IMR-90 (cell line): ENCODE data around the gene ST3GAL3. TPM values are rescaled to one million over a fixed set of nuclear protein-coding genes. Genes with fewer than 3 reads are reported as not detected.

ENCODE experiments used
- ATAC-seq: fragments of 200-7000 bp; cut with Tn5 transposase; 2 replicates; pipeline ENCODE4 v1.9.1; 2020; ENCODE audit warnings: low read depth, mild to moderate bottlenecking, moderate library complexity
- BruUV-seq: library from RNA; stranded (reverse); fragments of 400-500 nt; replicated peaks from 2 replicates; lab custom pipeline; 2021; lab: Mats Ljungman, UMichigan
- CTCF ChIA-PET: fragments of 300-600 bp; formaldehyde crosslinking; extraction: SDS; loops from one replicate; lab custom pipeline; 2021; ENCODE audit warnings: antibody characterized with exemption; lab: Yijun Ruan, JAX
- POLR2A ChIA-PET: fragments of 300-600 bp; sonication (Branson Sonifier 250); formaldehyde crosslinking; loops from one replicate; lab custom pipeline; 2022; ENCODE audit warnings: antibody characterized with exemption; ENCODE audit not compliant: unreplicated experiment; lab: Charles Lee
- DNase-seq: peaks from one replicate; pipeline ENCODE4 v3.0.0; 2013
- H2AFZ ChIP-seq: replicated peaks from 2 replicates; pipeline ENCODE3; 2013; ENCODE audit warnings: low read length, mild to moderate bottlenecking; ENCODE audit not compliant: poor library complexity
- H2AK5ac ChIP-seq: 2 replicates; pipeline ENCODE4 v1.6.1; 2013; ENCODE audit warnings: low read depth, low read length, inconsistent platforms
- H2AK9ac ChIP-seq: replicated peaks from 2 replicates; pipeline ENCODE3; 2013; ENCODE audit warnings: mild to moderate bottlenecking, low read depth, low read length, moderate library complexity; ENCODE audit not compliant: poor library complexity
- H2BK120ac ChIP-seq: 2 replicates; pipeline ENCODE4 v1.6.1; 2013; ENCODE audit warnings: low read depth, low read length, inconsistent platforms
- H2BK15ac ChIP-seq: 3 replicates; pipeline ENCODE4 v1.6.1; 2013; ENCODE audit warnings: low read depth, low read length, inconsistent platforms
- H2BK20ac ChIP-seq: 2 replicates; pipeline ENCODE4 v1.6.1; 2013; ENCODE audit warnings: low read depth, mild to moderate bottlenecking, inconsistent platforms, low read length, moderate library complexity
- H2BK5ac ChIP-seq: 2 replicates; pipeline ENCODE4 v1.6.1; 2013; ENCODE audit warnings: mild to moderate bottlenecking, low read depth, low read length, inconsistent platforms; ENCODE audit not compliant: poor library complexity, severe bottlenecking
- H3K14ac ChIP-seq: replicated peaks from 2 replicates; pipeline ENCODE4 v1.6.1; 2013; ENCODE audit warnings: low read depth, low read length, inconsistent platforms
- H3K18ac ChIP-seq: 2 replicates; pipeline ENCODE4 v1.6.1; 2013; ENCODE audit warnings: low read depth, low read length, control low read depth
- H3K23ac ChIP-seq: 2 replicates; pipeline ENCODE4 v1.6.1; 2013; ENCODE audit warnings: low read depth, low read length, inconsistent platforms
- H3K27ac ChIP-seq: 2 replicates; pipeline ENCODE4 v1.5.1; 2013; ENCODE audit warnings: mild to moderate bottlenecking, control low read depth, low read length; ENCODE audit not compliant: insufficient read depth
- H3K27me3 ChIP-seq: 2 replicates; pipeline ENCODE4 v1.6.1; 2013; ENCODE audit warnings: low read length; ENCODE audit not compliant: control insufficient read depth, insufficient read depth
- H3K36me3 ChIP-seq: 2 replicates; pipeline ENCODE4 v1.6.1; 2013; ENCODE audit warnings: low read length, mixed read lengths; ENCODE audit not compliant: control insufficient read depth, insufficient read depth
- H3K4ac ChIP-seq: 2 replicates; pipeline ENCODE4 v1.6.1; 2013; ENCODE audit warnings: low read depth, low read length, inconsistent platforms
- H3K4me1 ChIP-seq: 2 replicates; pipeline ENCODE4 v1.6.1; 2013; ENCODE audit warnings: low read length, mixed read lengths; ENCODE audit not compliant: control insufficient read depth, insufficient read depth
- H3K4me2 ChIP-seq: 2 replicates; pipeline ENCODE4 v1.6.1; 2013; ENCODE audit warnings: low read depth, mild to moderate bottlenecking, control low read depth, low read length, moderate library complexity
- H3K4me3 ChIP-seq: 2 replicates; pipeline ENCODE4 v1.5.1; 2013; ENCODE audit warnings: low read depth, mild to moderate bottlenecking, control low read depth, low read length, moderate library complexity; ENCODE audit not compliant: insufficient read depth
- H3K56ac ChIP-seq: 2 replicates; pipeline ENCODE4 v1.6.1; 2013; ENCODE audit warnings: low read length, inconsistent platforms; ENCODE audit not compliant: insufficient read depth; ENCODE audit errors: extremely low read depth
- H3K79me1 ChIP-seq, 2 experiments: 2 replicates each; pipeline ENCODE4 v1.6.1; 2013; ENCODE audit warnings: low read length in 2 of 2, inconsistent platforms in 1 of 2, low read depth in 1 of 2
- H3K9ac ChIP-seq: 2 replicates; pipeline ENCODE4 v1.6.1; 2013; ENCODE audit warnings: low read depth, low read length, control low read depth
- H3K9me1 ChIP-seq: 2 replicates; pipeline ENCODE4 v1.6.1; 2013; ENCODE audit warnings: low read length, inconsistent platforms; ENCODE audit not compliant: insufficient read depth
- H3K9me3 ChIP-seq: 2 replicates; pipeline ENCODE4 v1.6.1; 2013; ENCODE audit warnings: low read length; ENCODE audit not compliant: control insufficient read depth, insufficient read depth
- H4K20me1 ChIP-seq: 2 replicates; pipeline ENCODE4 v1.6.1; 2013; ENCODE audit warnings: low read length, inconsistent platforms; ENCODE audit not compliant: insufficient read depth
- H4K5ac ChIP-seq: 2 replicates; pipeline ENCODE4 v1.6.1; 2013; ENCODE audit warnings: mild to moderate bottlenecking, low read depth, low read length, control low read depth
- H4K8ac ChIP-seq, 2 experiments: 2 replicates each; pipeline ENCODE4 v1.6.1; 2013; ENCODE audit warnings: low read depth in 2 of 2, low read length in 2 of 2, control low read depth in 1 of 2, inconsistent platforms in 1 of 2
- H4K91ac ChIP-seq: 2 replicates; pipeline ENCODE4 v1.6.1; 2013; ENCODE audit warnings: low read depth, low read length, inconsistent platforms; ENCODE audit not compliant: insufficient read depth
- CHD1 ChIP-seq: IDR thresholded peaks from 2 replicates; pipeline ENCODE4 v1.6.1; 2012; ENCODE audit warnings: low read depth, low read length, improper control_type of control experiment
- WGBS, 2 experiments: methylation state at CpG; one replicate each; pipeline versions ENCODE4 v1.1.5 to v1.1.7; 2013; ENCODE audit warnings: missing lambda C conversion rate in 2 of 2; ENCODE audit not compliant: insufficient read length in 1 of 2; ENCODE audit errors: extremely low coverage in 2 of 2; 5-methylcytosine and 5-hydroxymethylcytosine counted together
- dilution Hi-C: fragments of 300-500 bp; cut with HindIII; formaldehyde crosslinking; loops from one replicate; pipeline ENCODE4 v1.14.3; 2018; ENCODE audit warnings: low sequenced_read_pairs; ENCODE audit not compliant: unreplicated experiment
- in situ Hi-C: fragments of 300-500 bp; cut with MboI; formaldehyde crosslinking; loops from 3 replicates; pipeline ENCODE4 v1.14.3; 2019; ENCODE audit warnings: low sequenced_read_pairs, inconsistent platforms, mixed read lengths
- intact Hi-C: fragments of 100-400 bp; cut with micrococcal nuclease; formaldehyde crosslinking; loops from 2 replicates; pipeline ENCODE4 v1.10.0; 2022
- polyA plus RNA-seq, 3 experiments: library from polyadenylated mRNA; depleted of rRNA; stranded (reverse); fragments of >200 nt; gene quantifications; 2 replicates each; pipeline ENCODE4 v1.2.3, GENCODE V29; 2012; ENCODE audit warnings: low replicate concordance in 1 of 3
- total RNA-seq: library from RNA; depleted of rRNA; stranded (reverse); fragments of >200 nt; gene quantifications from 2 replicates; pipeline ENCODE4 v1.2.3, GENCODE V29; 2012

ST3GAL3 gene
- total and polyA plus RNA-seq, 2 of the 4 experiments (the other 2 are of a cell fraction) = 12.0 to 14.8 TPM

- BruUV-seq = no TSS peak
- Histone ChIP-seq H3K56ac (no peak overlapping the region), H3K27ac (no peak overlapping the region), H3K4ac (no peak overlapping the region), H4K8ac (no peak overlapping the region), H2BK15ac (no peak overlapping the region), H3K14ac (no peak overlapping the region), H3K23ac (no peak overlapping the region), H4K5ac (no peak overlapping the region), H3K18ac (no peak overlapping the region), H2AK9ac (no peak overlapping the region), H3K27me3 (no peaks in the 10 kb centered on the region; the same call in 1 of the 2 replicates), H3K4me1 (peaks cover 4% of the 10 kb centered on the region; the same call in 1 of the 2 replicates), H2AFZ (no peak overlapping the region), H3K9me3 (no peaks in the 10 kb centered on the region), H3K9ac (no peak overlapping the region), H3K4me2 (no peak overlapping the region), H3K79me1 (peaks cover 0 to 3% of the 10 kb centered on the region in 2 experiments; a peak in 1 of 4 replicates), H4K20me1 (peaks cover 3% of the 10 kb centered on the region; the same call in 1 of the 2 replicates), H4K91ac (no peak overlapping the region), H2BK20ac (no peak overlapping the region), H3K4me3 (no peak overlapping the region), H3K9me1 (peaks cover 3% of the 10 kb centered on the region; the same call in 1 of the 2 replicates), H2BK120ac (no peak overlapping the region), H2AK5ac (no peak overlapping the region), H3K36me3 (no peaks in the 10 kb centered on the region), H2BK5ac (no peak overlapping the region)
- dilution Hi-C loops (no loop called here), intact Hi-C loops (no loop called here), in situ Hi-C loops (no loop called here)
- 60% methylated on average over 2 of the region's 3 CpGs; no CpG with 5 or more reads in 1 of the 2 experiments for WGBS, 2 experiments
- ChIA-PET POLR2A (interaction anchor here (0.6 kb wide), 1 partner anchor 248 kb away, joined by 3 read pairs; no protein-coding TSS in a partner anchor), CTCF (no interaction called here)
- ATAC-seq (no peak), DNase-seq (no peak)
- no peak for TF ChIP-seq CHD1
Observed at GRCh38 chr1:43938892-43939587, 231.7 kb downstream of the ST3GAL3 start.
